ENCODE results near the gene EP400.

Gene EP400

DNA sequence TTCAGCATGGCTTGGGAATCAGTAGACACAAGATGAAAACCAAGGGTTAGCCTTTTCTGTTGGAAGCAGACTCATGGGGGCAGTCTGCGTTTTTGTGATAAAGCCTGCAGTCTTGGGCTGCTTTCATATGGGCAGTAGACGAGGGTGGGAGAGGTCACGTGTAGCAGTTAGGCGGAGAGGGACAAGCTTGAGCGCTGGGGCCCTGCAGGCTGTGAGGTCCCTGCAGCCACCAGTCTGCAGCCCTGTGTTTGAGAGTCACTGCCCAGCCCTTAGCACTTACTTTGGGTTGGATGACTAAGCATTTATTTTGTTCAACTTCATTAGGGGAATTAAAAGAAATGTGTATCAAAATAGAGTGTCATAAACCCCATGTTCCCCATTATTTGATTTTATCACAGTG is 37.2 kb downstream of the EP400 start:
- Histone ChIP-seq H3K79me2 (ENCODE audit: insufficient read depth, low read length) (no peaks in the 10 kb centered on the region), H3K27me3 (ENCODE audit: low read length) (no peaks in the 10 kb centered on the region), H3K9me3 (ENCODE audit: insufficient read depth, low read length) (no peaks in the 10 kb centered on the region), H3K27ac (ENCODE audit: low read depth, low read length) (no peak overlapping the region), H3K4me2 (ENCODE audit: low read depth, low read length, poor library complexity, severe bottlenecking) (no peak overlapping the region), H3K4me3 (ENCODE audit: insufficient read depth, low read length, poor library complexity, severe bottlenecking) (no peak overlapping the region), H3F3A (ENCODE audit: insufficient read depth) (no peaks in the 10 kb centered on the region), H4K20me1 (ENCODE audit: low read depth, low read length) (no peaks in the 10 kb centered on the region), H3K9ac (ENCODE audit: low read length) (no peak overlapping the region), H3K36me3 (ENCODE audit: low read length) (no peaks in the 10 kb centered on the region), H3K9me2 (replicated peaks; ENCODE audit: insufficient read depth, low read length) (no peaks in the 10 kb centered on the region), H2AFZ (ENCODE audit: low read depth, low read length, severe bottlenecking) (no peak overlapping the region)
- no peak for TF ChIP-seq EZH2phosphoT487 (conservative IDR thresholded peaks at IDR 0.05; ENCODE audit: low read length)
- TF ChIP-seq, protein P1, sequence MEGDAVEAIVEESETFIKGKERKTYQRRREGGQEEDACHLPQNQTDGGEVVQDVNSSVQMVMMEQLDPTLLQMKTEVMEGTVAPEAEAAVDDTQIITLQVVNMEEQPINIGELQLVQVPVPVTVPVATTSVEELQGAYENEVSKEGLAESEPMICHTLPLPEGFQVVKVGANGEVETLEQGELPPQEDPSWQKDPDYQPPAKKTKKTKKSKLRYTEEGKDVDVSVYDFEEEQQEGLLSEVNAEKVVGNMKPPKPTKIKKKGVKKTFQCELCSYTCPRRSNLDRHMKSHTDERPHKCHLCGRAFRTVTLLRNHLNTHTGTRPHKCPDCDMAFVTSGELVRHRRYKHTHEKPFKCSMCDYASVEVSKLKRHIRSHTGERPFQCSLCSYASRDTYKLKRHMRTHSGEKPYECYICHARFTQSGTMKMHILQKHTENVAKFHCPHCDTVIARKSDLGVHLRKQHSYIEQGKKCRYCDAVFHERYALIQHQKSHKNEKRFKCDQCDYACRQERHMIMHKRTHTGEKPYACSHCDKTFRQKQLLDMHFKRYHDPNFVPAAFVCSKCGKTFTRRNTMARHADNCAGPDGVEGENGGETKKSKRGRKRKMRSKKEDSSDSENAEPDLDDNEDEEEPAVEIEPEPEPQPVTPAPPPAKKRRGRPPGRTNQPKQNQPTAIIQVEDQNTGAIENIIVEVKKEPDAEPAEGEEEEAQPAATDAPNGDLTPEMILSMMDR (IDR thresholded peaks at IDR 0.05; ENCODE audit: insufficient read depth, low read length, poor library complexity, severe bottlenecking) = no peak

DNA sequence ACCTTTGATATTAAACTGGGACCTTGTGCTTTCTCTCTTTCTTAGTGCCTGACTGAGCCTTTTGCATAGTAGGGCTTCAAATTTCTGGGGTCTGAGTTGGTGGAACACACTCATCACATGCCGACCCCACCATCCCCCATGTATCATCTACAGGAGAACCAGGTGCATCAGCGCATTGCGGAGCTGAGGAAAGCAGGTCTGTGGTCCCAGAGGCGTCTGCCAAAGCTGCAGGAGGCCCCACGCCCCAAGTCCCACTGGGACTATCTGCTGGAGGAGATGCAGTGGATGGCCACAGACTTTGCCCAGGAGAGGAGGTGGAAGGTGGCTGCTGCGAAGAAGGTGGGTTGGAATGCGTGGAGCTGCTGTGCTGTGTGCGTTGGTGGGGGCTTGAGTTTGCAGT is 37.8 kb downstream of the EP400 start:
- no peaks in the 10 kb centered on the region for H3K27me3 ChIP-seq (ENCODE audit: low read length)
- no peak overlapping the region for H3K27ac ChIP-seq (ENCODE audit: low read depth, low read length)
- no peaks in the 10 kb centered on the region for H4K20me1 ChIP-seq (ENCODE audit: low read depth, low read length)
- no peak overlapping the region for H3K9ac ChIP-seq (ENCODE audit: low read length)
- no peaks in the 10 kb centered on the region for H3K79me2 ChIP-seq (ENCODE audit: insufficient read depth, low read length)
- no peaks in the 10 kb centered on the region for H3K9me3 ChIP-seq (ENCODE audit: insufficient read depth, low read length)
- H3K36me3 ChIP-seq (ENCODE audit: low read length) = no peaks in the 10 kb centered on the region
- TF ChIP-seq, protein P1 (IDR thresholded peaks at IDR 0.05; ENCODE audit: insufficient read depth, low read length, poor library complexity, severe bottlenecking) = no peak
- TF ChIP-seq EZH2phosphoT487 (conservative IDR thresholded peaks at IDR 0.05; ENCODE audit: low read length) = no peak
- H3F3A ChIP-seq (ENCODE audit: insufficient read depth) = no peaks in the 10 kb centered on the region
- H3K4me2 ChIP-seq (ENCODE audit: low read depth, low read length, poor library complexity, severe bottlenecking) = no peak overlapping the region
- H3K9me2 ChIP-seq (replicated peaks; ENCODE audit: insufficient read depth, low read length) = no peaks in the 10 kb centered on the region
- no peak overlapping the region for H2AFZ ChIP-seq (ENCODE audit: low read depth, low read length, severe bottlenecking)
- no peak overlapping the region for H3K4me3 ChIP-seq (ENCODE audit: insufficient read depth, low read length, poor library complexity, severe bottlenecking)

DNA sequence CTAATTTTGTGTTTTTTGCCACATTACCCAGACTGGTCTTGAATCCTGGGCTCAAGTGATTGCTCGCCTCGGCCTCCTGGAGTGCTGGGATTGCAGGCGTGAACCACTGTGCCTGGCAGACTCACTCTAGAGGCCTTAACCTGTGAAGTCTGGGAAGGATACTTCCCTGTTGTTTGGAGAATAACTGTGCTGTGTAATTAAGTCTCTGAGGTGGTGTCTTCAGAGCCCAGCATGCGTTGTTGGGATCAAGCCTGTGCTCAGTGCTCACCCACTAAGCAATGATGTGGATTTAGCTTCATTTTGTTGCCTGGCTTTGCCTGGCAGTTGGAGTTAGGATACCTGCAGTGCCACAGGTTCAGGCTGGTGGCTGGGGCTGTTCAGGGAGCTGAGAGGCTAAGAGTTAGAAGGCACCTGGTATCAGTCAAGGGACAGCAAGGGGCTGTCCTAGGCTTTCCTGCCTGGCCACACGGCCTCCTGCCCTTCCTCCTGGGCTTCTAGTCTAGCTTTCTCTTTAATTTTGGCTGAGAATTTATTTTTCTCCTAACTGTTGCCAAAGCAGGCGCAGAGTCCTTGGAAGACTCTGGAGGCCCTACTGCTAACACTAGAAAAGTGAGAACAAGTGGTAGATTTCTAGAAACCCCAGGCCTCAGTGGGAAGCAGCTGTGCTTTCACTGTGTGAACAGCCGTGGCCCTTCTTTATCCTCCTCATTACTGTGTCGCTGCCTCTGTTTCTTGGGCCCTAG is 38.5 kb downstream of the EP400 start:
- no peak for TF ChIP-seq EZH2phosphoT487 (conservative IDR thresholded peaks at IDR 0.05; ENCODE audit: low read length)
- TF ChIP-seq, protein P1 (IDR thresholded peaks at IDR 0.05; ENCODE audit: insufficient read depth, low read length, poor library complexity, severe bottlenecking) = no peak
- Histone ChIP-seq H3K9ac (ENCODE audit: low read length) (no peak overlapping the region), H3K9me3 (ENCODE audit: insufficient read depth, low read length) (no peaks in the 10 kb centered on the region), H3K79me2 (ENCODE audit: insufficient read depth, low read length) (no peaks in the 10 kb centered on the region), H3K4me3 (ENCODE audit: insufficient read depth, low read length, poor library complexity, severe bottlenecking) (no peak overlapping the region), H3F3A (ENCODE audit: insufficient read depth) (no peaks in the 10 kb centered on the region), H3K27me3 (ENCODE audit: low read length) (no peaks in the 10 kb centered on the region), H2AFZ (ENCODE audit: low read depth, low read length, severe bottlenecking) (no peak overlapping the region), H3K27ac (ENCODE audit: low read depth, low read length) (no peak overlapping the region), H3K36me3 (ENCODE audit: low read length) (no peaks in the 10 kb centered on the region), H3K9me2 (replicated peaks; ENCODE audit: insufficient read depth, low read length) (no peaks in the 10 kb centered on the region), H3K4me2 (ENCODE audit: low read depth, low read length, poor library complexity, severe bottlenecking) (no peak overlapping the region), H4K20me1 (ENCODE audit: low read depth, low read length) (no peaks in the 10 kb centered on the region)
